PC-3 (cell line): Measurements from ENCODE around the gene KLHDC9. TPM values are rescaled to one million over a fixed set of nuclear protein-coding genes. Genes with fewer than 3 reads are reported as not detected.

Experiments used
- ATAC-seq: fragments of 200-7000 bp; cut with Tn5 transposase; 2 replicates; pipeline ENCODE4 v1.9.1; 2020; ENCODE audit warnings: mild to moderate bottlenecking, moderate library complexity
- BruUV-seq: library from RNA; stranded (reverse); fragments of 400-500 nt; replicated peaks from 2 replicates; lab custom pipeline; 2021; lab: Mats Ljungman, UMichigan
- CTCF ChIA-PET: fragments of 300-600 bp; sonication (Branson Sonifier 250); formaldehyde crosslinking; loops from one replicate; lab custom pipeline; 2022; ENCODE audit warnings: antibody characterized with exemption; lab: Charles Lee
- POLR2A ChIA-PET: fragments of 300-600 bp; sonication (Branson Sonifier 250); formaldehyde crosslinking; loops from one replicate; lab custom pipeline; 2022; ENCODE audit warnings: antibody characterized with exemption; ENCODE audit not compliant: unreplicated experiment; lab: Charles Lee
- DNase-seq: peaks from one replicate; pipeline ENCODE4 v3.0.0-alpha.2; 2015
- H2AFZ ChIP-seq: fragments of 300-600 bp; sonication (generic); 2 replicates; pipeline ENCODE4 v1.6.0; 2016; ENCODE audit warnings: antibody characterized with exemption, low read length
- H3F3A ChIP-seq: fragments of 300-600 bp; sonication (generic); one replicate; pipeline ENCODE4 v1.6.0; 2017; ENCODE audit warnings: antibody characterized with exemption, low read length, control low read depth, mild to moderate bottlenecking; ENCODE audit not compliant: unreplicated experiment
- H3K27ac ChIP-seq: fragments of 300-600 bp; sonication (generic); 2 replicates; pipeline ENCODE4 v1.5.1; 2016; ENCODE audit warnings: mild to moderate bottlenecking, low read length
- H3K27me3 ChIP-seq: fragments of 300-600 bp; sonication (generic); 2 replicates; pipeline ENCODE4 v1.6.1; 2016; ENCODE audit warnings: low read length, mixed read lengths
- H3K36me3 ChIP-seq: fragments of 300-600 bp; sonication (generic); 2 replicates; pipeline ENCODE4 v1.6.1; 2016; ENCODE audit warnings: low read depth, mixed run types, low read length, mixed read lengths
- H3K4me1 ChIP-seq: fragments of 300-600 bp; sonication (generic); 2 replicates; pipeline ENCODE4 v1.5.1; 2016; ENCODE audit warnings: low read length; ENCODE audit not compliant: insufficient read depth
- H3K4me2 ChIP-seq: fragments of 300-600 bp; sonication (generic); 2 replicates; pipeline ENCODE4 v1.6.0; 2016; ENCODE audit warnings: low read length
- H3K4me3 ChIP-seq: fragments of 300-600 bp; sonication (generic); 2 replicates; pipeline ENCODE4 v1.5.1; 2016; ENCODE audit warnings: mild to moderate bottlenecking, low read length, mixed read lengths
- H3K79me2 ChIP-seq: fragments of 300-600 bp; sonication (generic); 2 replicates; pipeline ENCODE4 v1.6.1; 2017; ENCODE audit warnings: low read length, mixed read lengths
- H3K9ac ChIP-seq: fragments of 300-600 bp; sonication (generic); 2 replicates; pipeline ENCODE4 v1.6.0; 2016; ENCODE audit warnings: mild to moderate bottlenecking, low read length
- H3K9me2 ChIP-seq: fragments of 300-600 bp; sonication (generic); replicated peaks from 2 replicates; pipeline ENCODE4 v1.6.1; 2016; ENCODE audit warnings: mixed run types, low read length, mixed read lengths
- H3K9me3 ChIP-seq: fragments of 300-600 bp; sonication (generic); 2 replicates; pipeline ENCODE4 v1.6.1; 2016; ENCODE audit warnings: low read length, mixed read lengths
- H4K20me1 ChIP-seq: fragments of 300-600 bp; sonication (generic); 2 replicates; pipeline ENCODE4 v1.6.1; 2016; ENCODE audit warnings: low read length, mixed read lengths
- EZH2 ChIP-seq: fragments of 300-600 bp; sonication (generic); IDR thresholded peaks from one replicate; pipeline ENCODE4 v1.6.1; 2017; ENCODE audit warnings: antibody characterized with exemption, mild to moderate bottlenecking, low read length; ENCODE audit not compliant: unreplicated experiment
- EZH2phosphoT487 ChIP-seq: fragments of 300-600 bp; sonication (generic); IDR thresholded peaks from 2 replicates; pipeline ENCODE4 v1.6.1; 2018; ENCODE audit warnings: mild to moderate bottlenecking, antibody characterized with exemption, low read length, borderline replicate concordance
- intact Hi-C: fragments of 100-400 bp; cut with micrococcal nuclease; formaldehyde crosslinking; loops from 2 replicates; pipeline ENCODE4 v1.9.0; 2023
- total RNA-seq: library from RNA; depleted of rRNA; stranded (reverse); fragments of >200 nt; gene quantifications from 2 replicates; pipeline ENCODE4 v1.2.3, GENCODE V29; 2014
- TF ChIP-seq, protein P1 (sequence below): fragments of 300-600 bp; sonication (generic); conservative IDR thresholded peaks from 2 replicates; pipeline ENCODE4 v1.5.1; 2017; ENCODE audit warnings: antibody characterized with exemption, low read depth, mild to moderate bottlenecking, low read length

Gene KLHDC9
- total RNA-seq, 1 experiment from 2014 or later = 3.2 TPM

DNA sequence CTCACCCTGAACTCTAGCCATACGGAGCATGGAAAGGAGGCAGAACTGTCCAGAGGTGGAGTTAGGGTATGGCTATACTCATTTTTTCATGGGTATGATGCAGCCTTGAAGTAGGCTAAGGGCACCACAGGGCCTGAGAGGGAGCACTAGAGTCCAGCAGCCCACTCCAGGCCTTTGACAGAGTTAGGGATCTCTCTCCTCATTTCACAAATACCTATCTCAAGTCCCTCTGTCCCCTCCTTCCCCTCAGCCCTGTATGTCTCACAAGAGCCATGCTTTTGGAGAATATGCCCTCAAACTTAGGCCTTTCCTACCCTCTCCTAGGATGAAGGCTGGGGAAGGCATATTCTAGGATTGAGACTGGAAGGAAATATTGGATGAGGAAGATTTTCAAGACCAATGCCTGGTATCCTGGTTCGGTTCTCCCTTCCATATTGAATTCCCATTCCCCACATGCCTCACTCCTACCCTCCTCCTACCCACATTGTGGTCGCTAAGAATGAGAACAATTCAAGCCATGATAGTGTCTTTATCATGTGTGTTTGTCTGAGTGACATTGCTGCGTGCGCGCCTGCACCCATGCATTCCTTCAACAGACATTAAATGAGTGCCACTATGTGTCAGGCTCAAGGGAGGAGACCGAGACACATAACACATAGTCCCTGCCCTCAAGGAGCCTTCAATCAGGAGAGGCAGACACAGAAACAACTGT is 6.2 kb upstream of the KLHDC9 start:
- H3K4me1 ChIP-seq = peaks cover 52% of the 10 kb centered on the region
- no peak for ATAC-seq
- H3F3A ChIP-seq = no peaks in the 10 kb centered on the region
- no peak overlapping the region for H3K4me3 ChIP-seq
- H3K27ac ChIP-seq = peak overlapping the region; percentile 68
- ChIA-PET CTCF (no interaction called here), POLR2A (no interaction called here)
- intact Hi-C loops = no loop called here
- H3K9ac ChIP-seq = no peak overlapping the region
- no peaks in the 10 kb centered on the region for H3K36me3 ChIP-seq
- no peak for DNase-seq
- no TSS peak for BruUV-seq
- H4K20me1 ChIP-seq = no peaks in the 10 kb centered on the region
- H2AFZ ChIP-seq = peak overlapping the region; percentile 26; the same call in 1 of the 2 replicates
- TF ChIP-seq EZH2phosphoT487 = no peak
- TF ChIP-seq, protein P1, sequence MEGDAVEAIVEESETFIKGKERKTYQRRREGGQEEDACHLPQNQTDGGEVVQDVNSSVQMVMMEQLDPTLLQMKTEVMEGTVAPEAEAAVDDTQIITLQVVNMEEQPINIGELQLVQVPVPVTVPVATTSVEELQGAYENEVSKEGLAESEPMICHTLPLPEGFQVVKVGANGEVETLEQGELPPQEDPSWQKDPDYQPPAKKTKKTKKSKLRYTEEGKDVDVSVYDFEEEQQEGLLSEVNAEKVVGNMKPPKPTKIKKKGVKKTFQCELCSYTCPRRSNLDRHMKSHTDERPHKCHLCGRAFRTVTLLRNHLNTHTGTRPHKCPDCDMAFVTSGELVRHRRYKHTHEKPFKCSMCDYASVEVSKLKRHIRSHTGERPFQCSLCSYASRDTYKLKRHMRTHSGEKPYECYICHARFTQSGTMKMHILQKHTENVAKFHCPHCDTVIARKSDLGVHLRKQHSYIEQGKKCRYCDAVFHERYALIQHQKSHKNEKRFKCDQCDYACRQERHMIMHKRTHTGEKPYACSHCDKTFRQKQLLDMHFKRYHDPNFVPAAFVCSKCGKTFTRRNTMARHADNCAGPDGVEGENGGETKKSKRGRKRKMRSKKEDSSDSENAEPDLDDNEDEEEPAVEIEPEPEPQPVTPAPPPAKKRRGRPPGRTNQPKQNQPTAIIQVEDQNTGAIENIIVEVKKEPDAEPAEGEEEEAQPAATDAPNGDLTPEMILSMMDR = no peak
- TF ChIP-seq EZH2 = no peak
- no peaks in the 10 kb centered on the region for H3K9me2 ChIP-seq
- no peaks in the 10 kb centered on the region for H3K27me3 ChIP-seq
- H3K79me2 ChIP-seq = peaks cover 17% of the 10 kb centered on the region
- no peaks in the 10 kb centered on the region for H3K9me3 ChIP-seq
- peak overlapping the region; percentile 58 for H3K4me2 ChIP-seq

DNA sequence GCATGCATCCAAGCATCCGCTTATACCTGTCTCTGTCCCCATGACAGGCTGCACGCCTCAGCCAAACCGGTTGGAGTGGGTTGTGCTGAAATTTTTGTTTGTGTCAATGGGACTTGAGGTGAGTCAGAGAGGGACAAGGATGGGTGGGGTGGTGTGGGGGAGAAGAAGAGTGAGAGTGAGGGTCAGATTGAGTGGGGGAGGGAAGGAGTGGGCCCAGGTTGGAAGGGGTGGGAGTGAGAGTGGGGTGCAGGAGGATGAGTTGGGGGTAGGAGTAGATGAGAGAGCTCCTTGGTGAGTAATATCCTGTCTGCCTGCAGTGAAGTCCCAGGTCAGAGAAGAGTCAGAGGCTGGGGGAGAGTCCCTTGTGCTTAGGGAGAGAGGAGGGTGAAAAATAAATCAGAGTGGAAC is 5.5 kb upstream of the KLHDC9 start:
- H3K27ac ChIP-seq = peak overlapping the region; percentile 68
- H3K9me2 ChIP-seq = no peaks in the 10 kb centered on the region
- H3K4me1 ChIP-seq = peaks cover 55% of the 10 kb centered on the region
- TF ChIP-seq EZH2 = no peak
- TF ChIP-seq, protein P1 = no peak
- no peak for TF ChIP-seq EZH2phosphoT487
- peak overlapping the region; percentile 5; the same call in 1 of the 2 replicates for H3K9ac ChIP-seq
- ATAC-seq (peak; percentile 54), DNase-seq (peak; percentile 94)
- H3K4me3 ChIP-seq = no peak overlapping the region
- BruUV-seq = no TSS peak
- POLR2A ChIA-PET = interaction anchor here (0.6 kb wide), 1 partner anchor 48 kb away, joined by 3 read pairs; no protein-coding TSS in a partner anchor
- H4K20me1 ChIP-seq = no peaks in the 10 kb centered on the region
- no peaks in the 10 kb centered on the region for H3K27me3 ChIP-seq
- H3K36me3 ChIP-seq = no peaks in the 10 kb centered on the region
- H3K79me2 ChIP-seq = peaks cover 15% of the 10 kb centered on the region
- intact Hi-C loops = no loop called here
- CTCF ChIA-PET = no interaction called here
- peak overlapping the region; percentile 26; the same call in 1 of the 2 replicates for H2AFZ ChIP-seq
- H3K4me2 ChIP-seq = peak overlapping the region; percentile 58
- no peaks in the 10 kb centered on the region for H3K9me3 ChIP-seq
- H3F3A ChIP-seq = no peaks in the 10 kb centered on the region

DNA sequence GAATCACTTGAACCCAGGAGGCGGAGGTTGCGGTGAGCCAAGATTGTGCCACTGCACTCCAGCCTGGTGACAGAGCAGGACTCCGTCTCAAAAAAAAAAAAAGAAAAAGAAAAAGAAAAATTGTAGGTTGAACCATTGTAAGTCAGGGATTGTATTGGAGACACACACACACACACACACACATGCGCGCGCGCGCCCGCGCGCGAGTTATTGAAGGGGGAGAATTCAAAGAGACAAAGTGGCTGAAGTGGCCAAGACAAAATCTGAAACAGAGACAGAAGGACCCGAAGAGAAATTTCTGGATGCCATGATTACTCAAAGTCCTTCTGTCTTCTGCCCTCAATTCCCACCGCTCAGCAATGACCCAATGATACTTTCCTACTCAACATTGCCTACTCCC is 3.7 kb upstream of the KLHDC9 start:
- Histone ChIP-seq H3K27ac (no peak overlapping the region), H3K4me1 (peaks cover 45% of the 10 kb centered on the region), H4K20me1 (no peaks in the 10 kb centered on the region), H3K36me3 (peaks cover under 1% of the 10 kb centered on the region; the same call in 1 of the 2 replicates), H3K4me2 (no peak overlapping the region), H3F3A (no peaks in the 10 kb centered on the region), H3K79me2 (no peaks in the 10 kb centered on the region), H2AFZ (no peak overlapping the region), H3K27me3 (no peaks in the 10 kb centered on the region), H3K9me3 (no peaks in the 10 kb centered on the region), H3K9me2 (no peaks in the 10 kb centered on the region), H3K4me3 (no peak overlapping the region), H3K9ac (no peak overlapping the region)
- CTCF ChIA-PET = no interaction called here
- TF ChIP-seq, protein P1 = no peak
- TF ChIP-seq EZH2phosphoT487 = no peak
- no peak for TF ChIP-seq EZH2
- DNase-seq (no peak), ATAC-seq (no peak)
- intact Hi-C loops = no loop called here
- POLR2A ChIA-PET = no interaction called here
- BruUV-seq = no TSS peak
